ENCODE data around the gene TGM1.

GRCh38 chr14:24281636-24282035, 18.7 kb upstream of the TGM1 start:
- no peak for TF ChIP-seq POLR2A (IDR thresholded peaks at IDR 0.05; ENCODE audit: low read length)
- no peak for TF ChIP-seq GATA1 (IDR thresholded peaks at IDR 0.05; ENCODE audit: low read depth, low read length)
